ENCODE results near the gene CNOT4.

DNA sequence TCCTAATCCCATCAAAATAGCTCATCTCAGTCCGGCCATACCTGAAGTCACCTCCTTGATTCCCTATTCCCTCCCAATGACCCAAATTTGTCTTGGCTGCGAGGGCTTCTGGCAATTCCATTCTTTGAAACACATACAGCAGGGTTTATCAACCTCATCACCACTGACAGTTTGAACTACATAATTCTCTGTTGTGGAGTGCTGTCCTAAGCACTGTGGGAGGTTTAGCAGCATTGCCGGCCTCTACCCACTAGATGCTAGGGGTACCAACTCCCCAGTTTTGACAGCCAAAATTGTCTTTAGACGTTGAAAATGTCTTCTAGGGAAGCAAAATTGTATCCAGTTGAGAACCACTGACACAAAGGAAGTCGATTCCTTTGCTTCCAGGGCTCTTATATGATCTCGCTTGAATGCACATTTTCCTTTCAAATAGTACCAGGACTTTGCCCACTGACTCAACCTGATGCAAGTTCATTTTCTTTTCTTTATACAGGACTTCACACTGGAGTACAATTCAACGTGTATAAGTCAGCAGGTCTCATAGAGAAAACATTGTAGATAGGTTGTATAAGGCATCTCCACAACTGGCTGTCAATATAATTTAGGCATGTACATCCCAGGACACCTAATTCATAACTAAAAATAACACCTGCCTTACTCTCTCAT, 142.9 kb downstream of the CNOT4 start:
- no peak for TF ChIP-seq CTCF (IDR thresholded peaks at IDR 0.05)
- TF ChIP-seq POLR2A (IDR thresholded peaks at IDR 0.05): no peak

Measured in body of pancreas (tissue), 4 donors.